ENCODE results near the gene JADE1.
A peak's percentile ranks its signal among the peaks of the same experiment; 100 is the strongest.

Gene JADE1

GRCh38 chr4:128809477-128810330 lies at the start of gene JADE1:
JADE1 (plus strand) TSS chr4:128809700; CDS start chr4:128831759, 22,059 bp downstream.
- peak within 1 kb of the TSS; percentile 93 for H3K4me3 Mint-ChIP-seq
- no peaks in the 10 kb centered on the region for H3K27me3 Mint-ChIP-seq (ENCODE audit: low read depth)
- peaks cover 13% of the 10 kb centered on the region for H3K4me1 Mint-ChIP-seq (ENCODE audit: low read depth)
- H3K27ac Mint-ChIP-seq: peak within 1 kb of the TSS; percentile 98
- peak; percentile 88 for DNase-seq (ENCODE audit: low spot score)
- H3K9me3 Mint-ChIP-seq: no peaks in the 10 kb centered on the region
- no peaks in the 10 kb centered on the region for H3K36me3 Mint-ChIP-seq (ENCODE audit: low read depth)

GRCh38 chr4:128766781-128767180 lies 42.7 kb upstream of the JADE1 start:
- Mint-ChIP-seq H3K27me3 (ENCODE audit: low read depth) (peaks cover 6% of the 10 kb centered on the region), H3K9me3 (no peaks in the 10 kb centered on the region), H3K4me3 (no peak overlapping the region), H3K4me1 (ENCODE audit: low read depth) (peaks cover 14% of the 10 kb centered on the region), H3K36me3 (ENCODE audit: low read depth) (no peaks in the 10 kb centered on the region), H3K27ac (no peak overlapping the region)
- DNase-seq (ENCODE audit: low spot score): no peak

GRCh38 chr4:128768373-128768996 lies 41.0 kb upstream of the JADE1 start:
- Mint-ChIP-seq H3K27me3 (ENCODE audit: low read depth) (peaks cover 8% of the 10 kb centered on the region), H3K27ac (no peak overlapping the region), H3K36me3 (ENCODE audit: low read depth) (no peaks in the 10 kb centered on the region), H3K4me3 (no peak overlapping the region), H3K9me3 (no peaks in the 10 kb centered on the region), H3K4me1 (ENCODE audit: low read depth) (peaks cover 14% of the 10 kb centered on the region)
- no peak for DNase-seq (ENCODE audit: low spot score)

- Mint-ChIP-seq H3K9me3 (no peaks in the 10 kb centered on the region), H3K4me1 (ENCODE audit: low read depth) (peaks cover 14% of the 10 kb centered on the region), H3K27ac (no peak overlapping the region), H3K4me3 (no peak overlapping the region), H3K27me3 (ENCODE audit: low read depth) (peaks cover 8% of the 10 kb centered on the region), H3K36me3 (ENCODE audit: low read depth) (no peaks in the 10 kb centered on the region)
- DNase-seq (ENCODE audit: low spot score): no peak
Observed at GRCh38 chr4:128769011-128769410, 40.5 kb upstream of the JADE1 start.

- Mint-ChIP-seq H3K27ac (no peak overlapping the region), H3K4me1 (ENCODE audit: low read depth) (peaks cover 14% of the 10 kb centered on the region), H3K9me3 (no peaks in the 10 kb centered on the region), H3K4me3 (no peak overlapping the region), H3K36me3 (ENCODE audit: low read depth) (no peaks in the 10 kb centered on the region), H3K27me3 (ENCODE audit: low read depth) (peaks cover 6% of the 10 kb centered on the region)
- no peak for DNase-seq (ENCODE audit: low spot score)
Observed at GRCh38 chr4:128770807-128771206, 38.7 kb upstream of the JADE1 start.

GRCh38 chr4:128775477-128775876 lies 34.0 kb upstream of the JADE1 start:
- H3K4me3 Mint-ChIP-seq: no peak overlapping the region
- no peaks in the 10 kb centered on the region for H3K9me3 Mint-ChIP-seq
- H3K4me1 Mint-ChIP-seq (ENCODE audit: low read depth): peaks cover 4% of the 10 kb centered on the region
- peaks cover 5% of the 10 kb centered on the region for H3K27me3 Mint-ChIP-seq (ENCODE audit: low read depth)
- H3K27ac Mint-ChIP-seq: no peak overlapping the region
- DNase-seq (ENCODE audit: low spot score): no peak
- H3K36me3 Mint-ChIP-seq (ENCODE audit: low read depth): no peaks in the 10 kb centered on the region

- no peaks in the 10 kb centered on the region for H3K9me3 Mint-ChIP-seq
- DNase-seq (ENCODE audit: low spot score): no peak
- H3K4me1 Mint-ChIP-seq (ENCODE audit: low read depth): peaks cover 2% of the 10 kb centered on the region
- H3K27ac Mint-ChIP-seq: no peak overlapping the region
- H3K36me3 Mint-ChIP-seq (ENCODE audit: low read depth): no peaks in the 10 kb centered on the region
- H3K4me3 Mint-ChIP-seq: no peak overlapping the region
- H3K27me3 Mint-ChIP-seq (ENCODE audit: low read depth): peaks cover 5% of the 10 kb centered on the region
Observed at GRCh38 chr4:128775916-128776315, 33.6 kb upstream of the JADE1 start.

- peaks cover 5% of the 10 kb centered on the region for H3K27me3 Mint-ChIP-seq (ENCODE audit: low read depth)
- H3K27ac Mint-ChIP-seq: no peak overlapping the region
- no peaks in the 10 kb centered on the region for H3K9me3 Mint-ChIP-seq
- no peak for DNase-seq (ENCODE audit: low spot score)
- H3K4me1 Mint-ChIP-seq (ENCODE audit: low read depth): no peaks in the 10 kb centered on the region
- no peaks in the 10 kb centered on the region for H3K36me3 Mint-ChIP-seq (ENCODE audit: low read depth)
- no peak overlapping the region for H3K4me3 Mint-ChIP-seq
Observed at GRCh38 chr4:128776794-128777216, 32.7 kb upstream of the JADE1 start.

GRCh38 chr4:128780688-128781087 lies 28.8 kb upstream of the JADE1 start:
- Mint-ChIP-seq H3K27me3 (ENCODE audit: low read depth) (peaks cover 2% of the 10 kb centered on the region), H3K9me3 (no peaks in the 10 kb centered on the region), H3K4me3 (no peak overlapping the region), H3K27ac (no peak overlapping the region), H3K36me3 (ENCODE audit: low read depth) (no peaks in the 10 kb centered on the region), H3K4me1 (ENCODE audit: low read depth) (no peaks in the 10 kb centered on the region)
- DNase-seq (ENCODE audit: low spot score): no peak

- H3K9me3 Mint-ChIP-seq: no peaks in the 10 kb centered on the region
- H3K27ac Mint-ChIP-seq: no peak overlapping the region
- no peaks in the 10 kb centered on the region for H3K36me3 Mint-ChIP-seq (ENCODE audit: low read depth)
- H3K4me3 Mint-ChIP-seq: no peak overlapping the region
- DNase-seq (ENCODE audit: low spot score): no peak
- no peaks in the 10 kb centered on the region for H3K27me3 Mint-ChIP-seq (ENCODE audit: low read depth)
- H3K4me1 Mint-ChIP-seq (ENCODE audit: low read depth): no peaks in the 10 kb centered on the region
Observed at GRCh38 chr4:128782076-128782715, 27.3 kb upstream of the JADE1 start.

GRCh38 chr4:128782875-128783614 lies 26.5 kb upstream of the JADE1 start:
- Mint-ChIP-seq H3K27me3 (ENCODE audit: low read depth) (no peaks in the 10 kb centered on the region), H3K4me1 (ENCODE audit: low read depth) (no peaks in the 10 kb centered on the region), H3K27ac (no peak overlapping the region), H3K4me3 (no peak overlapping the region), H3K36me3 (ENCODE audit: low read depth) (no peaks in the 10 kb centered on the region), H3K9me3 (no peaks in the 10 kb centered on the region)
- DNase-seq (ENCODE audit: low spot score): no peak

- H3K4me3 Mint-ChIP-seq: no peak overlapping the region
Observed at GRCh38 chr4:128787509-128788311, 21.8 kb upstream of the JADE1 start.

More at GRCh38 chr4:128787509-128788311, 21.8 kb upstream of the JADE1 start:
- no peaks in the 10 kb centered on the region for H3K9me3 Mint-ChIP-seq
- no peak for DNase-seq (ENCODE audit: low spot score)
- no peaks in the 10 kb centered on the region for H3K36me3 Mint-ChIP-seq (ENCODE audit: low read depth)
- peaks cover 2% of the 10 kb centered on the region for H3K27me3 Mint-ChIP-seq (ENCODE audit: low read depth)
- no peaks in the 10 kb centered on the region for H3K4me1 Mint-ChIP-seq (ENCODE audit: low read depth)
- no peak overlapping the region for H3K27ac Mint-ChIP-seq

Data from T-helper 2 cell treated with Interferon-gamma antibody and Interleukin-4, amounts not matched to agents 5 μg/mL and 100 μg/mL, for 36 hours (primary cell).